HEK293T (cell line): Measurements from ENCODE around the gene PRRC2B.

ENCODE experiments used
- ARNT ChIP-seq: fragments of 450-650 bp; IDR thresholded peaks from 2 replicates; pipeline ENCODE4 v1.6.1; 2017; ENCODE audit warnings: mild to moderate bottlenecking
- BHLHE40 ChIP-seq: fragments of 450-650 bp; IDR thresholded peaks from 2 replicates; pipeline ENCODE4 v1.6.1; 2016; ENCODE audit warnings: mild to moderate bottlenecking, moderate library complexity, borderline replicate concordance
- ELF4 ChIP-seq: fragments of 450-650 bp; IDR thresholded peaks from 2 replicates; pipeline ENCODE4 v1.6.1; 2017; ENCODE audit warnings: antibody characterized with exemption
- FOXA1 ChIP-seq: fragments of 450-650 bp; IDR thresholded peaks from 2 replicates; pipeline ENCODE4 v1.6.1; 2016; ENCODE audit warnings: mild to moderate bottlenecking
- FOXK2 ChIP-seq: fragments of 450-650 bp; IDR thresholded peaks from 2 replicates; pipeline ENCODE4 v1.6.1; 2016; ENCODE audit warnings: mild to moderate bottlenecking
- FOXM1 ChIP-seq: fragments of 450-650 bp; IDR thresholded peaks from 2 replicates; pipeline ENCODE4 v1.6.1; 2017; ENCODE audit warnings: mild to moderate bottlenecking, borderline replicate concordance
- HDGF ChIP-seq: fragments of 450-650 bp; IDR thresholded peaks from 2 replicates; pipeline ENCODE4 v1.6.1; 2017; ENCODE audit warnings: antibody characterized with exemption, borderline replicate concordance
- L3MBTL2 ChIP-seq: fragments of 450-650 bp; conservative IDR thresholded peaks from 2 replicates; pipeline ENCODE4 v1.6.1; 2016; ENCODE audit warnings: mild to moderate bottlenecking
- LEF1 ChIP-seq: fragments of 450-650 bp; IDR thresholded peaks from 2 replicates; pipeline ENCODE4 v1.6.1; 2017; ENCODE audit warnings: mild to moderate bottlenecking, borderline replicate concordance
- NFRKB ChIP-seq: fragments of 450-650 bp; IDR thresholded peaks from 2 replicates; pipeline ENCODE4 v1.6.1; 2016; ENCODE audit warnings: mild to moderate bottlenecking, moderate library complexity
- PKNOX1 ChIP-seq: fragments of 450-650 bp; IDR thresholded peaks from 2 replicates; pipeline ENCODE4 v1.6.1; 2016
- SP1 ChIP-seq: fragments of 450-650 bp; IDR thresholded peaks from 2 replicates; pipeline ENCODE4 v1.6.1; 2017
- SUZ12 ChIP-seq: fragments of 450-650 bp; IDR thresholded peaks from 2 replicates; pipeline ENCODE4 v1.6.1; 2016; ENCODE audit warnings: mild to moderate bottlenecking
- TARDBP ChIP-seq: fragments of 450-650 bp; IDR thresholded peaks from 2 replicates; pipeline ENCODE4 v1.6.1; 2016

DNA sequence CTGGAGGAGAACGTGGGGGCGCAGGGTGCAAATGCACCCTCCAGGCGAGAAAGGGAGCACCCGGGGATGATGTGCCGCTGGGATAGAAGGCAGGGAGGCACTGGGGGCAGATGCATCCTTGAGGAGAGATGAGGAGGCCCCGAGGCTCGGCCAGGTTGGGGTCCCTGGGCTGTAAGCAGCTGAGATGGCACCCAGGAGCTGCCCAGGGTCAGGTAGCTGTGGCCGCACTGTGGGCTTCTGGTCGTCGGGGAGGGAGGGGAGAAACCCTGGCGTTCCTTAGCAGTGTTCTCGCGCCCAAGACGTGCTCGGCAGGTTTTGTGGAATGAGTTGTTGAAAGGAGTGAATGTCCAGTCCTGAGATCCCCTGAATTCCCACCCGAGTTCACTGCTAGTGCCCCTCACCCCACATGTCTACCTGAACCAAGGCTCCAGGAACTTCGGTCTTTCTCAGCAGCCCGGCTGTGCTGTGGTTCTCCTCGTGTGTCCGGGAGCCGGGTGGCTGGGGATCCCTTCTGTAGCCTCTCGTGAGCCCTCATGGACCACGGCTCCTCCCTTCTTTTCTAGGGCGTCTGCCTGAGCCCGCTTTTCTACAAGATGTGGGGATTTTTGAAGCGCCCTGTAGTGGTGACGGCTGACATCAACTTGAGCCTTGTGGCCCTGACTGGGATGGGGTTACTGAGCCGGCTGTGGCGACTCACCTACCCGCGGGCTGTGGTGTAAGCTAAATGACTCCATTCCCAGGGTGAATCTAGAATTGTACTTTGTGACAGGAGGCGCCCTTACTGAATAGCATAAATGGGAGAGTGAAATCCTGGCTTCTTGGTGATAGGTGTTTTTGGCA lies 110.0 kb downstream of the PRRC2B start:
- TF ChIP-seq ELF4, result no peak
- TF ChIP-seq LEF1, result no peak
- no peak for TF ChIP-seq PKNOX1
- no peak for TF ChIP-seq FOXA1
- TF ChIP-seq FOXK2, result no peak
- no peak for TF ChIP-seq FOXM1
- TF ChIP-seq NFRKB, result no peak
- TF ChIP-seq SUZ12, result no peak
- TF ChIP-seq ARNT, result no peak
- TF ChIP-seq SP1, result no peak
- TF ChIP-seq BHLHE40, result no peak
- TF ChIP-seq HDGF, result no peak
- no peak for TF ChIP-seq L3MBTL2
- TF ChIP-seq TARDBP, result no peak
